ENCODE results near the gene FEZ2.

The FEZ2 gene

GRCh38 chr2:36516136-36516870 is 81.7 kb downstream of the FEZ2 start:
- FAIRE-seq = no peak
- no peak for TF ChIP-seq POLR2A (IDR thresholded peaks at IDR 0.05; ENCODE audit: low read depth, low read length)

DNA sequence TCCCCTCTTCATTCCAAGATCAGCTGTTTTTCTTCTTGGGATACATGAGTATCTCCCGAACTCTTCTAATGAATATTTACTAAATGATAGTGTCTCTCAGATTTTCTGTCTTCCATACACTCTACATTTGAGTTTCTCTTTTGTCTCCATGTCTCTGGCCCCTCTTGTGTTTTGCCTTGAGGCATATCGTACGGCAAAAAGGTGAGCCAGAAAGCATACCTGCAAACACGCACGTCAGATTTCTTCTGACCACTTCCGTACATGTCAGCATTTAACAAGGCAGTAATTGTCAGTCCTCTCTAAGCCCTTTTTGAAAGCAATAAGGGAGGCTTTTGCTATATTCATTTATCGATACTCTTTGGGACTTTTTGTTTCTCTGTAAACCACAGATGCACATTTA is 82.4 kb downstream of the FEZ2 start:
- TF ChIP-seq POLR2A (IDR thresholded peaks at IDR 0.05; ENCODE audit: low read depth, low read length) = no peak
- no peak for FAIRE-seq
- DNase-seq (ENCODE audit: insufficient read length, low spot score) = no peak

More at GRCh38 chr2:36516136-36516870, 81.7 kb downstream of the FEZ2 start:
- DNase-seq (ENCODE audit: insufficient read length, low spot score) = no peak

DNA sequence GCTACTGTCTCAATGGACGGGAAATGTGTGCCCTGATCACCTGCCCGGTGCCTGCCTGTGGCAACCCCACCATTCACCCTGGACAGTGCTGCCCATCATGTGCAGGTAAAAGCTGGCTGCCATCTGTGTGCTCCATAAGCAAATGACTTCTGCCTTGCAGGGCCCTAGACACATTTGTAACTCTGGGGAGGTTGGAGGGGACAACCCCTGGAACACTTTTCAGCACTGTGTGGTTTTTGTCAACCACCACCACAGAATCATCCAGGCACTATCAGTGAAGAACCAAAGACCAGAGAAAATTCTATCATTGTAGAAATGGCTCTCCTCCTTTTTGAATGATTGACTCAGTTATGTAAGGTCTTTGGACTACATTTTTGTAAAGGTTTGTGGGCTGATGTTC is 84.3 kb downstream of the FEZ2 start:
- no peak for FAIRE-seq

DNA sequence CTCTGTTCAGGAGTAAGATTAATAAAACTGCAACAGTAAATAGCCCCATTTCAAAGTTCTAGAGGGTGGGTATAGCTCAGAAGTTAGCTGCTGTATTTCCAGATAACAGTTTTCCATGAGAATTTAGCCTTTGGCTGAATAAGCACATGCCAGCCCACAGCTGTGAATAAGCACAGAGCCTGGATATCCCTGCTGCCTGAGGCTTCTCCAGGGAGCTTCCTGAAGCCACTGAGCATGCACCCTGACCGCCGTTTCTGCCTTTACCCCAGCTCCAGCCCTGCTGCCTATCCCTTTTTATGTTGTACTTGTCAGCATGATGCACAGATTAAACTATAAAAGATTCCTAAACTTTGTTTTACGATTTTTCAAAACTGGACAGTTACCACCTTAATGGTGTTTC is 85.3 kb downstream of the FEZ2 start:
- no peak for FAIRE-seq
- no peak for TF ChIP-seq POLR2A (IDR thresholded peaks at IDR 0.05; ENCODE audit: low read depth, low read length)
- no peak for DNase-seq (ENCODE audit: insufficient read length, low spot score)

More for the DNA sequence above, 84.3 kb downstream of the FEZ2 start:
- no peak for TF ChIP-seq POLR2A (IDR thresholded peaks at IDR 0.05; ENCODE audit: low read depth, low read length)
- DNase-seq (ENCODE audit: insufficient read length, low spot score) = no peak

- no peak for TF ChIP-seq POLR2A (IDR thresholded peaks at IDR 0.05; ENCODE audit: low read depth, low read length)
- DNase-seq (ENCODE audit: insufficient read length, low spot score) (no peak), FAIRE-seq (no peak)
These were observed 85.9 kb downstream of the FEZ2 start for GRCh38 chr2:36511858-36512603.

- DNase-seq (ENCODE audit: insufficient read length, low spot score) (no peak), FAIRE-seq (no peak)
- no peak for TF ChIP-seq POLR2A (IDR thresholded peaks at IDR 0.05; ENCODE audit: low read depth, low read length)
These were observed 88.9 kb downstream of the FEZ2 start for GRCh38 chr2:36509075-36509474.

GRCh38 chr2:36507408-36507812 is 90.6 kb downstream of the FEZ2 start:
- no peak for TF ChIP-seq POLR2A (IDR thresholded peaks at IDR 0.05; ENCODE audit: low read depth, low read length)
- FAIRE-seq = peak; percentile 80
- DNase-seq (ENCODE audit: insufficient read length, low spot score) = peak; percentile 16

Data from H54 (cell line).